Neural progenitor cell (in vitro differentiated cells): Measurements from ENCODE around the gene TSPOAP1.

Source experiments
- EZH2 ChIP-seq: fragments of 200-600 bp; sonication (generic); IDR thresholded peaks from 2 replicates; pipeline ENCODE4 v1.6.1; 2017; ENCODE audit warnings: antibody characterized with exemption, mild to moderate bottlenecking, moderate library complexity
- TF ChIP-seq, protein P1 (sequence below): fragments of 200-600 bp; sonication (generic); IDR thresholded peaks from 2 replicates; pipeline ENCODE4 v1.5.1; 2017; ENCODE audit warnings: antibody characterized with exemption, mild to moderate bottlenecking

DNA sequence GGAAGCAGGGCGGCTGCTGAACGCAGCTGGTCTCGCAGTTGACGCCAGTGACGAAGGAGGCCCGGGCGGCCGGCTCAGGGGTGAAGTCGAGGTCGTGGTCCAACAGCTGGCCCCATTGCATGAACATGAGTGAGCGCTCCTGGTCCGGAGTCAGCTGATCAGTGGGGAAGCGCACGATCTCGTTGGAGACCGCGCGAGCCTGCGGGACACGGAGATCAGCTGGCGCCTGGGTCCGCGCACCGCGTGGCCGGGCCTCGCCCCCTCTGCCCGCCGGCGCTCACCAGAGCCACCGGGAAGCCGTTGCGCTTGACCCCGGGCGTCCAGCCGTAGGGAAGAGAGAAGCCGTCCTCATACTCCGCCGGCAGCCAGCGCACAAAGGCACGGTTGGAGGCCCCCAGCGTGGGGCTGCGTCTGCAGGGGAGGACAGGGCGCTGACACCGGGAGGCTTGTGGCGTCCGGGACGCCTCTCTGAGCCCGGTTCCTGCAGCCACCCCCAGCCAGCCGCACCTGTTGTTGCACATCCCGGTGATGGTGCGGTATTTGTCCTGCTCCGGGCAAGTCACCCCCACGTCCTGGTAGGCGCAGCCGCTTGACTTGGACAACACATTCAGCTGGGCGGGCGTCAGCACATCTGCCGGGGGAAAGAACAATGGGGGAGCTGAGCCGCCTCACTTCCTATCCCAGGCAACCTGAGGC, 49.4 kb downstream of the TSPOAP1 start:
- no peak for TF ChIP-seq EZH2
- TF ChIP-seq, protein P1, sequence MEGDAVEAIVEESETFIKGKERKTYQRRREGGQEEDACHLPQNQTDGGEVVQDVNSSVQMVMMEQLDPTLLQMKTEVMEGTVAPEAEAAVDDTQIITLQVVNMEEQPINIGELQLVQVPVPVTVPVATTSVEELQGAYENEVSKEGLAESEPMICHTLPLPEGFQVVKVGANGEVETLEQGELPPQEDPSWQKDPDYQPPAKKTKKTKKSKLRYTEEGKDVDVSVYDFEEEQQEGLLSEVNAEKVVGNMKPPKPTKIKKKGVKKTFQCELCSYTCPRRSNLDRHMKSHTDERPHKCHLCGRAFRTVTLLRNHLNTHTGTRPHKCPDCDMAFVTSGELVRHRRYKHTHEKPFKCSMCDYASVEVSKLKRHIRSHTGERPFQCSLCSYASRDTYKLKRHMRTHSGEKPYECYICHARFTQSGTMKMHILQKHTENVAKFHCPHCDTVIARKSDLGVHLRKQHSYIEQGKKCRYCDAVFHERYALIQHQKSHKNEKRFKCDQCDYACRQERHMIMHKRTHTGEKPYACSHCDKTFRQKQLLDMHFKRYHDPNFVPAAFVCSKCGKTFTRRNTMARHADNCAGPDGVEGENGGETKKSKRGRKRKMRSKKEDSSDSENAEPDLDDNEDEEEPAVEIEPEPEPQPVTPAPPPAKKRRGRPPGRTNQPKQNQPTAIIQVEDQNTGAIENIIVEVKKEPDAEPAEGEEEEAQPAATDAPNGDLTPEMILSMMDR = no peak
